H1 (cell line): ENCODE measurements around the gene SLC16A2. TPM values are rescaled to one million over a fixed set of nuclear protein-coding genes. Genes with fewer than 3 reads are reported as not detected.

Source experiments
- CTCF ChIA-PET: fragments of 300-600 bp; sonication (Branson Sonifier 250); formaldehyde crosslinking; loops from one replicate; lab custom pipeline; 2021; ENCODE audit not compliant: partially characterized antibody; lab: Charles Lee
- POLR2A ChIA-PET: fragments of 300-600 bp; sonication (Branson Sonifier 250); formaldehyde crosslinking; loops from one replicate; lab custom pipeline; 2021; ENCODE audit warnings: inconsistent platforms; ENCODE audit not compliant: partially characterized antibody; lab: Charles Lee
- DNase-seq, 2 experiments: peaks; one replicate each; pipeline versions ENCODE4 v3.0.0 to v3.0.0-alpha.2; 2010 to 2022; ENCODE audit warnings: low spot score in 2 of 2, low read depth in 1 of 2, mixed read lengths in 1 of 2
- FAIRE-seq: peaks from 2 replicates; lab custom pipeline; 2011; peaks lifted over from hg19 to GRCh38; lab: Jason Lieb, UNC
- H2AFZ ChIP-seq: 2 replicates; pipeline ENCODE4 v1.8.1; 2012; ENCODE audit warnings: low read length, inconsistent platforms
- H2AK5ac ChIP-seq: 2 replicates; pipeline ENCODE4 v1.6.1; 2013; ENCODE audit warnings: low read depth, low read length
- H2BK120ac ChIP-seq: replicated peaks from 2 replicates; pipeline ENCODE3; 2013; ENCODE audit warnings: low read depth, low read length, inconsistent platforms
- H2BK12ac ChIP-seq: 2 replicates; pipeline ENCODE4 v1.6.1; 2013; ENCODE audit warnings: low read depth, low read length
- H2BK15ac ChIP-seq: 2 replicates; pipeline ENCODE4 v1.6.1; 2013; ENCODE audit warnings: low read length
- H2BK20ac ChIP-seq: 2 replicates; pipeline ENCODE4 v1.6.1; 2013; ENCODE audit warnings: low read length
- H2BK5ac ChIP-seq: 2 replicates; pipeline ENCODE4 v1.6.1; 2013; ENCODE audit warnings: low read depth, low read length
- H3K14ac ChIP-seq: 2 replicates; pipeline ENCODE4 v1.6.1; 2013; ENCODE audit warnings: inconsistent platforms; ENCODE audit not compliant: insufficient read length
- H3K18ac ChIP-seq: 2 replicates; pipeline ENCODE4 v1.6.1; 2013; ENCODE audit warnings: low read length; ENCODE audit errors: extremely low read depth
- H3K23ac ChIP-seq: 2 replicates; pipeline ENCODE4 v1.6.1; 2013; ENCODE audit warnings: inconsistent platforms; ENCODE audit not compliant: insufficient read length
- H3K23me2 ChIP-seq: 2 replicates; pipeline ENCODE4 v1.6.1; 2013; ENCODE audit warnings: low read depth, low read length
- H3K27ac ChIP-seq: 2 replicates; pipeline ENCODE4 v1.6.1; 2011; ENCODE audit warnings: low read depth, low read length, inconsistent platforms
- H3K27me3 ChIP-seq, 4 experiments: replicated peaks in 1 of 4; 1 replicate in 1 of 4; 2 replicates in 3 of 4; pipeline versions ENCODE4 v1.6.1 to v1.8.1; 2011 to 2013; ENCODE audit warnings: low read length in 3 of 4, mild to moderate bottlenecking in 3 of 4, inconsistent platforms in 2 of 4, mixed read lengths in 2 of 4, moderate library complexity in 1 of 4; ENCODE audit not compliant: control insufficient read depth in 3 of 4, insufficient read depth in 3 of 4; ENCODE audit errors: extremely low read depth in 1 of 4
- H3K36me3 ChIP-seq, 4 experiments: 2 replicates each; pipeline versions ENCODE4 v1.6.1 to v1.8.1; 2011 to 2013; ENCODE audit warnings: mild to moderate bottlenecking in 4 of 4, low read length in 3 of 4, moderate library complexity in 2 of 4, control low read depth in 1 of 4, inconsistent platforms in 1 of 4; ENCODE audit not compliant: insufficient read depth in 4 of 4, control insufficient read depth in 2 of 4
- H3K4ac ChIP-seq: replicated peaks from 2 replicates; pipeline ENCODE3; 2013; ENCODE audit warnings: low read length, low read depth, mixed read lengths, inconsistent platforms; ENCODE audit not compliant: insufficient read length
- H3K4me1 ChIP-seq, 4 experiments: replicated peaks in 1 of 4; 1 replicate in 1 of 4; 2 replicates in 3 of 4; pipeline versions ENCODE4 v1.6.1 to v1.8.1; 2011 to 2013; ENCODE audit warnings: low read length in 3 of 4, inconsistent platforms in 2 of 4, mixed read lengths in 1 of 4; ENCODE audit not compliant: insufficient read depth in 4 of 4, control insufficient read depth in 3 of 4
- H3K4me2 ChIP-seq, 2 experiments: 2 replicates each; pipeline versions ENCODE4 v1.6.1 to v1.8.1; 2011 to 2013; ENCODE audit warnings: low read depth in 2 of 2, low read length in 2 of 2, control low read depth in 1 of 2, inconsistent platforms in 1 of 2, mild to moderate bottlenecking in 1 of 2; ENCODE audit not compliant: insufficient read depth in 1 of 2
- H3K4me3 ChIP-seq, 4 experiments: fragments of 200-600, 300-600 bp in 1 of 4; sonication (generic), shearing (Covaris generic), sonication (Bioruptor Twin) in 1 of 4; 2 replicates each; pipeline versions ENCODE4 v1.5.1 to v1.8.1; 2011 to 2016; ENCODE audit warnings: low read length in 4 of 4, low read depth in 3 of 4, control low read depth in 2 of 4, inconsistent platforms in 2 of 4, mild to moderate bottlenecking in 2 of 4, mixed read lengths in 1 of 4, moderate library complexity in 1 of 4; ENCODE audit not compliant: insufficient read depth in 2 of 4; ENCODE audit errors: extremely low read depth in 1 of 4
- H3K56ac ChIP-seq: replicated peaks from 2 replicates; pipeline ENCODE3; 2013; ENCODE audit warnings: low read depth, mild to moderate bottlenecking, mixed read lengths, low read length, inconsistent platforms; ENCODE audit not compliant: insufficient read length
- H3K79me1 ChIP-seq: 2 replicates; pipeline ENCODE4 v1.6.1; 2013; ENCODE audit warnings: low read depth, low read length, control low read depth
- H3K79me2 ChIP-seq, 2 experiments: 2 replicates each; pipeline versions ENCODE4 v1.6.1 to v1.8.1; 2012 to 2013; ENCODE audit warnings: low read length in 2 of 2, mild to moderate bottlenecking in 2 of 2, inconsistent platforms in 1 of 2; ENCODE audit not compliant: insufficient read depth in 2 of 2, control insufficient read depth in 1 of 2
- H3K9ac ChIP-seq, 4 experiments: replicated peaks in 1 of 4; 1 replicate in 1 of 4; 2 replicates in 3 of 4; pipeline versions ENCODE4 v1.6.1 to v1.8.1; 2011 to 2013; ENCODE audit warnings: low read depth in 3 of 4, low read length in 3 of 4, control low read depth in 2 of 4, mild to moderate bottlenecking in 2 of 4, moderate library complexity in 2 of 4, inconsistent platforms in 1 of 4; ENCODE audit errors: extremely low read depth in 1 of 4
- H3K9me3 ChIP-seq, 2 experiments: 2 replicates each; pipeline versions ENCODE4 v1.6.1 to v1.8.1; 2012 to 2013; ENCODE audit warnings: mild to moderate bottlenecking in 2 of 2, moderate library complexity in 2 of 2, control low read depth in 1 of 2, inconsistent platforms in 1 of 2, low read depth in 1 of 2, low read length in 1 of 2, mixed read lengths in 1 of 2; ENCODE audit not compliant: insufficient read depth in 2 of 2
- H4K20me1 ChIP-seq, 2 experiments: replicated peaks in 1 of 2; 2 replicates each; pipeline versions ENCODE3 to v1.8.1; 2011 to 2013; ENCODE audit warnings: inconsistent platforms in 2 of 2, low read length in 2 of 2, mild to moderate bottlenecking in 1 of 2; ENCODE audit not compliant: insufficient read depth in 2 of 2, control insufficient read depth in 1 of 2
- H4K5ac ChIP-seq: 2 replicates; pipeline ENCODE4 v1.6.1; 2013; ENCODE audit warnings: low read length, low read depth, mixed read lengths, inconsistent platforms; ENCODE audit not compliant: insufficient read length
- H4K8ac ChIP-seq: 2 replicates; pipeline ENCODE4 v1.8.0; 2013; ENCODE audit warnings: mild to moderate bottlenecking, moderate library complexity, low read length, inconsistent platforms; ENCODE audit not compliant: insufficient read depth; ENCODE audit errors: extremely low read depth
- H4K91ac ChIP-seq: replicated peaks from 2 replicates; pipeline ENCODE3; 2013; ENCODE audit warnings: low read length, mixed read lengths, inconsistent platforms; ENCODE audit not compliant: insufficient read length
- BRCA1 ChIP-seq: IDR thresholded peaks from 2 replicates; pipeline ENCODE4 v1.6.1; 2012; ENCODE audit warnings: low read depth, low read length, improper control_type of control experiment
- CTCF ChIP-seq, 3 experiments: IDR thresholded peaks; 1 replicate in 2 of 3; 2 replicates in 1 of 3; pipeline versions ENCODE4 v1.5.1 to v1.6.1; 2011; ENCODE audit warnings: low read length in 3 of 3, mild to moderate bottlenecking in 3 of 3, inconsistent platforms in 2 of 3, low read depth in 1 of 3, moderate library complexity in 1 of 3; ENCODE audit not compliant: insufficient read depth in 1 of 3; ENCODE audit errors: control extremely low read depth in 1 of 3
- FOSL1 ChIP-seq: IDR thresholded peaks from 2 replicates; pipeline ENCODE4 v1.6.1; 2011; ENCODE audit warnings: mild to moderate bottlenecking, low read depth, low read length, moderate library complexity; ENCODE audit not compliant: insufficient read depth
- HDAC2 ChIP-seq, 2 experiments: fragments of 300-600 bp in 1 of 2; sonication (generic) in 1 of 2; IDR thresholded peaks; 2 replicates each; pipeline ENCODE4 v1.6.1; 2011 to 2012; ENCODE audit warnings: low read depth in 2 of 2, low read length in 2 of 2, mild to moderate bottlenecking in 2 of 2, moderate library complexity in 2 of 2, borderline replicate concordance in 1 of 2, inconsistent platforms in 1 of 2
- JUN ChIP-seq: IDR thresholded peaks from 2 replicates; pipeline ENCODE4 v1.6.1; 2011; ENCODE audit warnings: low read depth, mild to moderate bottlenecking, improper control_type of control experiment, low read length
- NANOG ChIP-seq: IDR thresholded peaks from 2 replicates; pipeline ENCODE4 v1.6.1; 2011; ENCODE audit warnings: low read length, low read depth, mild to moderate bottlenecking, inconsistent platforms; ENCODE audit not compliant: insufficient read depth, poor library complexity, severe bottlenecking
- RAD21 ChIP-seq, 2 experiments: IDR thresholded peaks in 1 of 2; conservative IDR thresholded peaks in 1 of 2; 2 replicates each; pipeline ENCODE4 v1.6.1; 2011; ENCODE audit warnings: low read depth in 2 of 2, low read length in 2 of 2, improper control_type of control experiment in 1 of 2, inconsistent platforms in 1 of 2, mild to moderate bottlenecking in 1 of 2, moderate library complexity in 1 of 2
- RFX5 ChIP-seq: IDR thresholded peaks from 2 replicates; pipeline ENCODE4 v1.6.1; 2011; ENCODE audit warnings: low read depth, low read length, improper control_type of control experiment, borderline replicate concordance
- RXRA ChIP-seq: IDR thresholded peaks from 2 replicates; pipeline ENCODE4 v1.6.1; 2011; ENCODE audit warnings: low read depth, mild to moderate bottlenecking, low read length, moderate library complexity; ENCODE audit not compliant: insufficient read depth
- SP2 ChIP-seq: IDR thresholded peaks from 2 replicates; pipeline ENCODE4 v1.6.1; 2012; ENCODE audit warnings: mild to moderate bottlenecking, low read length, inconsistent platforms
- WGBS, 2 experiments: shearing (Covaris generic) in 1 of 2; methylation state at CpG; one replicate each; pipeline versions ENCODE4 v1.1.6 to v1.1.7; 2013 to 2015; ENCODE audit warnings: low lambda C conversion rate in 2 of 2, mixed read lengths in 2 of 2, inconsistent platforms in 1 of 2, low coverage in 1 of 2, missing lambda C conversion rate in 1 of 2; ENCODE audit not compliant: insufficient replicate concordance in 2 of 2, insufficient coverage in 1 of 2, insufficient read length in 1 of 2; ENCODE audit errors: extremely low coverage in 1 of 2, missing lambda C conversion rate in 1 of 2; 5-methylcytosine and 5-hydroxymethylcytosine counted together
- polyA plus RNA-seq, 7 experiments: library from polyadenylated mRNA; depleted of rRNA in 3 of 7; stranded (reverse) in 5 of 7; unstranded in 2 of 7; fragments of >200 nt in 5 of 7; fragments of 200-250 nt in 2 of 7; gene quantifications; 1 replicate in 5 of 7; 2 replicates in 1 of 7; 4 replicates in 1 of 7; pipeline versions ENCODE4 v1.2.1 to v1.2.3, GENCODE V29; 2011 to 2013; ENCODE audit warnings: missing spikeins in 2 of 7, mixed read lengths in 2 of 7
- total RNA-seq: library from RNA; stranded (reverse); fragmentation: NEBNext Ultra II Directional; extraction: Animal tissue kit (Norgen Biotek cat#: 25700); gene quantifications from 2 replicates; pipeline ENCODE4 v1.2.1, GENCODE V29; 2021

The SLC16A2 gene
- total and polyA plus RNA-seq, 2 of the 8 experiments (the other 6 are each of a cell fraction or from before 2014, with no cell fraction given), result 24.4 to 32.2 TPM

- H3K14ac ChIP-seq, result no peak overlapping the region
- no peak overlapping the region for H3K4me3 ChIP-seq
- FAIRE-seq (peak; percentile 95), DNase-seq (peak; percentile 17 to 68)
- no peak overlapping the region for H3K56ac ChIP-seq
- H3K4me1 ChIP-seq, result peaks cover 0 to 3% (median 0%) of the 10 kb centered on the region in 4 experiments; a peak in 1 of 7 replicates
- no peak overlapping the region for H4K5ac ChIP-seq
- no peak overlapping the region for H2BK15ac ChIP-seq
- H2AFZ ChIP-seq, result no peak overlapping the region
- no peak overlapping the region for H4K8ac ChIP-seq
- 20% methylated on average over 2 of the region's 2 CpGs; no CpG with 5 or more reads in 1 of the 2 experiments for WGBS, 2 experiments
- H3K79me1 ChIP-seq, result no peaks in the 10 kb centered on the region
- H2BK12ac ChIP-seq, result no peak overlapping the region
- no peak overlapping the region for H2BK20ac ChIP-seq
- H3K27ac ChIP-seq, result no peak overlapping the region
- no peak overlapping the region for H4K91ac ChIP-seq
- no peak overlapping the region for H2AK5ac ChIP-seq
- ChIA-PET CTCF (interaction anchor here (0.7 to 3.4 kb wide), 19 partner anchors 11 to 1790 kb away, joined by 3 to 14 read pairs (median 4); no protein-coding TSS in a partner anchor), POLR2A (interaction anchor here (0.7 kb wide), 1 partner anchor 179 kb away, joined by 4 read pairs; no protein-coding TSS in a partner anchor)
- H3K23me2 ChIP-seq, result no peaks in the 10 kb centered on the region
- no peak overlapping the region; the same call in 1 of the 2 replicates for H2BK5ac ChIP-seq
- H3K4ac ChIP-seq, result no peak overlapping the region
- no peaks in the 10 kb centered on the region for H3K36me3 ChIP-seq
- no peaks in the 10 kb centered on the region for H3K79me2 ChIP-seq
- no peaks in the 10 kb centered on the region for H3K9me3 ChIP-seq
- H3K23ac ChIP-seq, result no peak overlapping the region
- H3K27me3 ChIP-seq, result no peaks in the 10 kb centered on the region
- no peak overlapping the region; the same call in 1 of the 2 replicates for H3K18ac ChIP-seq
- no peaks in the 10 kb centered on the region for H4K20me1 ChIP-seq
- no peak overlapping the region for H3K9ac ChIP-seq
- no peak overlapping the region for H2BK120ac ChIP-seq
- no peak overlapping the region for H3K4me2 ChIP-seq
- TF ChIP-seq JUN (no peak), BRCA1 (no peak), RAD21 (IDR thresholded peaks at IDR 0.05 in 1 of 2, conservative IDR thresholded peaks at IDR 0.05 in 1 of 2; ENCODE audit: low read depth in 2 of 2, low read length in 2 of 2) (peak; percentile 56 to 68), RXRA (no peak), FOSL1 (no peak), HDAC2 (IDR thresholded peaks at IDR 0.05; ENCODE audit: borderline replicate concordance in 1 of 2, low read depth in 2 of 2, low read length in 2 of 2) (no peak), SP2 (no peak), CTCF (IDR thresholded peaks at IDR 0.05; ENCODE audit: control extremely low read depth in 1 of 3, insufficient read depth in 1 of 3, low read depth in 1 of 3, low read length in 3 of 3) (peak; percentile 11 to 72 (median 57)), RFX5 (no peak), NANOG (no peak)
Observed at GRCh38 chrX:74382613-74383012, 38.7 kb upstream of the SLC16A2 start.
